ENCODE measurements around the gene TGFB1I1.

- TF ChIP-seq EZH2 (IDR thresholded peaks at IDR 0.05; ENCODE audit: borderline replicate concordance, low read length): no peak
- TF ChIP-seq CTCF (IDR thresholded peaks at IDR 0.05; ENCODE audit: low read length): no peak
Observed at GRCh38 chr16:31470615-31471014, 1.3 kb upstream of the TGFB1I1 start.

All from OCI-LY1 (cell line).